Measurements from ENCODE around the gene OR52N4.
"Not testable (repeated sequence)": the region's sequence is repeated elsewhere in the genome, so short reads cannot be mapped to it uniquely, and the experiment has no call there.

The OR52N4 gene

GRCh38 chr11:5753943-5754342, at the start of gene OR52N4:
OR52N4 (plus strand) TSS chr11:5754243; CDS start chr11:5754741, 498 bp downstream.
- Mint-ChIP-seq H3K27me3 (no peaks in the 10 kb centered on the region), H3K9me3 (no peaks in the 10 kb centered on the region), H3K4me1 (no peaks in the 10 kb centered on the region), H3K36me3 (no peaks in the 10 kb centered on the region), H3K27ac (no peak within 1 kb of the TSS), H3K4me3 (no peak within 1 kb of the TSS)
- no peak for DNase-seq
- CTCF ChIA-PET: no interaction called here

GRCh38 chr11:5705688-5706087, 48.4 kb upstream of the OR52N4 start:
- Mint-ChIP-seq H3K36me3 (peaks cover 72% of the 10 kb centered on the region), H3K4me1 (peaks cover 20% of the 10 kb centered on the region), H3K9me3 (no peaks in the 10 kb centered on the region), H3K4me3 (no peak overlapping the region), H3K27me3 (no peaks in the 10 kb centered on the region), H3K27ac (no peak overlapping the region)
- no peak for DNase-seq
- CTCF ChIA-PET: interaction anchor here (1.4 kb wide), 1 partner anchor 21 kb away, joined by 6 read pairs; the partner anchor contains the start of gene TRIM5

- H3K27ac Mint-ChIP-seq: no peak overlapping the region
Observed at GRCh38 chr11:5712507-5712906, 41.5 kb upstream of the OR52N4 start.

GRCh38 chr11:5713695-5714094, 40.3 kb upstream of the OR52N4 start:
- Mint-ChIP-seq H3K4me1 (no peaks in the 10 kb centered on the region), H3K36me3 (peaks cover 48% of the 10 kb centered on the region), H3K9me3 (peaks cover 6% of the 10 kb centered on the region), H3K4me3 (no peak overlapping the region), H3K27me3 (no peaks in the 10 kb centered on the region), H3K27ac (no peak overlapping the region)
- CTCF ChIA-PET: interaction anchor here (0.7 to 1.8 kb wide), 3 partner anchors 29 to 237 kb away, joined by 3 to 6 read pairs (median 6); partner anchors contain the start of gene TRIM5
- no peak for DNase-seq

More at GRCh38 chr11:5712507-5712906, 41.5 kb upstream of the OR52N4 start:
- Mint-ChIP-seq H3K4me3 (no peak overlapping the region), H3K9me3 (peaks cover 3% of the 10 kb centered on the region), H3K4me1 (no peaks in the 10 kb centered on the region), H3K27me3 (no peaks in the 10 kb centered on the region), H3K36me3 (peaks cover 56% of the 10 kb centered on the region)
- no peak for DNase-seq
- CTCF ChIA-PET: interaction anchor here (0.6 to 1.8 kb wide), 4 partner anchors 28 to 259 kb away, joined by 3 to 6 read pairs (median 3); partner anchors contain the start of gene TRIM5

- CTCF ChIA-PET, H3K4me3 Mint-ChIP-seq, H3K27ac Mint-ChIP-seq, H3K9me3 Mint-ChIP-seq, H3K4me1 Mint-ChIP-seq, DNase-seq, H3K27me3 Mint-ChIP-seq: not testable (repeated sequence)
- H3K36me3 Mint-ChIP-seq: peaks cover 35% of the 10 kb centered on the region
Observed at GRCh38 chr11:5716518-5716917, 37.5 kb upstream of the OR52N4 start.

- Mint-ChIP-seq H3K27ac (no peak overlapping the region), H3K36me3 (peaks cover 16% of the 10 kb centered on the region), H3K9me3 (peaks cover 6% of the 10 kb centered on the region), H3K27me3 (no peaks in the 10 kb centered on the region), H3K4me3 (no peak overlapping the region), H3K4me1 (no peaks in the 10 kb centered on the region)
- CTCF ChIA-PET: no interaction called here
- no peak for DNase-seq
Observed at GRCh38 chr11:5719703-5720495, 34.1 kb upstream of the OR52N4 start.

- DNase-seq: no peak
- H3K27ac Mint-ChIP-seq: no peak overlapping the region
- peaks cover 3% of the 10 kb centered on the region for H3K9me3 Mint-ChIP-seq
- no peak overlapping the region for H3K4me3 Mint-ChIP-seq
- CTCF ChIA-PET: no interaction called here
- H3K27me3 Mint-ChIP-seq: no peaks in the 10 kb centered on the region
- no peaks in the 10 kb centered on the region for H3K4me1 Mint-ChIP-seq
- peaks cover 6% of the 10 kb centered on the region for H3K36me3 Mint-ChIP-seq
Observed at GRCh38 chr11:5722622-5723021, 31.4 kb upstream of the OR52N4 start.

- Mint-ChIP-seq H3K36me3 (no peaks in the 10 kb centered on the region), H3K4me1 (no peaks in the 10 kb centered on the region), H3K9me3 (no peaks in the 10 kb centered on the region), H3K4me3 (no peak overlapping the region), H3K27me3 (no peaks in the 10 kb centered on the region), H3K27ac (no peak overlapping the region)
- no peak for DNase-seq
- CTCF ChIA-PET: no interaction called here
Observed at GRCh38 chr11:5726351-5726750, 27.7 kb upstream of the OR52N4 start.

GRCh38 chr11:5727691-5728090, 26.4 kb upstream of the OR52N4 start:
- no peak for DNase-seq
- CTCF ChIA-PET: no interaction called here
- no peaks in the 10 kb centered on the region for H3K36me3 Mint-ChIP-seq
- no peaks in the 10 kb centered on the region for H3K27me3 Mint-ChIP-seq
- no peak overlapping the region for H3K4me3 Mint-ChIP-seq
- no peaks in the 10 kb centered on the region for H3K4me1 Mint-ChIP-seq
- H3K27ac Mint-ChIP-seq: no peak overlapping the region
- no peaks in the 10 kb centered on the region for H3K9me3 Mint-ChIP-seq

- Mint-ChIP-seq H3K4me3 (no peak within 1 kb of the TSS), H3K27ac (no peak within 1 kb of the TSS), H3K27me3 (peaks cover 3% of the 10 kb centered on the region), H3K4me1 (no peaks in the 10 kb centered on the region), H3K9me3 (peaks cover 2% of the 10 kb centered on the region), H3K36me3 (no peaks in the 10 kb centered on the region)
- DNase-seq: no peak
- CTCF ChIA-PET: no interaction called here
Observed at GRCh38 chr11:5736396-5736795, 17.6 kb upstream of the OR52N4 start, which contains the start of gene OR56B1. OR56B1 (plus strand) TSS chr11:5736448; CDS start chr11:5736517, 69 bp downstream.

GRCh38 chr11:5737091-5737490, 17.0 kb upstream of the OR52N4 start:
- peaks cover 5% of the 10 kb centered on the region for H3K9me3 Mint-ChIP-seq
- H3K36me3 Mint-ChIP-seq: no peaks in the 10 kb centered on the region

GRCh38 chr11:5737670-5738392, 16.2 kb upstream of the OR52N4 start:
- H3K36me3 Mint-ChIP-seq: no peaks in the 10 kb centered on the region
- no peak overlapping the region for H3K4me3 Mint-ChIP-seq
- CTCF ChIA-PET: no interaction called here
- peaks cover 5% of the 10 kb centered on the region for H3K9me3 Mint-ChIP-seq
- DNase-seq: no peak
- H3K27ac Mint-ChIP-seq: no peak overlapping the region
- peaks cover 3% of the 10 kb centered on the region for H3K27me3 Mint-ChIP-seq
- H3K4me1 Mint-ChIP-seq: no peaks in the 10 kb centered on the region

More at GRCh38 chr11:5737091-5737490, 17.0 kb upstream of the OR52N4 start:
- CTCF ChIA-PET: no interaction called here
- no peak for DNase-seq
- Mint-ChIP-seq H3K27me3 (peaks cover 3% of the 10 kb centered on the region), H3K4me1 (no peaks in the 10 kb centered on the region), H3K27ac (no peak overlapping the region), H3K4me3 (no peak overlapping the region)

- H3K27ac Mint-ChIP-seq: no peak overlapping the region
- no peak overlapping the region for H3K4me3 Mint-ChIP-seq
- CTCF ChIA-PET: no interaction called here
- H3K9me3 Mint-ChIP-seq: peaks cover 5% of the 10 kb centered on the region
- H3K36me3 Mint-ChIP-seq: no peaks in the 10 kb centered on the region
- no peak for DNase-seq
- H3K27me3 Mint-ChIP-seq: peaks cover 3% of the 10 kb centered on the region
- no peaks in the 10 kb centered on the region for H3K4me1 Mint-ChIP-seq
Observed at GRCh38 chr11:5738431-5738830, 15.6 kb upstream of the OR52N4 start.

GRCh38 chr11:5746614-5747013, 7.4 kb upstream of the OR52N4 start:
- DNase-seq: no peak
- CTCF ChIA-PET: no interaction called here
- Mint-ChIP-seq H3K36me3 (no peaks in the 10 kb centered on the region), H3K4me3 (no peak overlapping the region), H3K27me3 (no peaks in the 10 kb centered on the region), H3K9me3 (peaks cover under 1% of the 10 kb centered on the region), H3K4me1 (no peaks in the 10 kb centered on the region), H3K27ac (no peak overlapping the region)

- DNase-seq: no peak
- Mint-ChIP-seq H3K36me3 (no peaks in the 10 kb centered on the region), H3K27ac (no peak overlapping the region), H3K9me3 (no peaks in the 10 kb centered on the region), H3K4me3 (no peak overlapping the region), H3K27me3 (no peaks in the 10 kb centered on the region), H3K4me1 (no peaks in the 10 kb centered on the region)
- CTCF ChIA-PET: no interaction called here
Observed at GRCh38 chr11:5749836-5750235, 4.2 kb upstream of the OR52N4 start.
